Activated naive CD4-positive, alpha-beta T cell treated with anti-CD3 and anti-CD28 coated beads, Interleukin-2, amount 10 ng/mL, durations not matched to agents 7 days and 5 days (primary cell): ENCODE results near the gene ONECUT3.
"Not testable (repeated sequence)": the region's sequence is repeated elsewhere in the genome, so short reads cannot be mapped to it uniquely, and the experiment has no call there.

ENCODE experiments used
- CTCF ChIA-PET: fragments of 350-600 bp; sonication (Branson Sonifier 250); formaldehyde crosslinking; loops from one replicate; lab custom pipeline; 2021; ENCODE audit warnings: antibody characterized with exemption; lab: Charles Lee
- DNase-seq: peaks from one replicate; pipeline ENCODE4 v3.0.0-alpha.2; 2020
- H3K27ac Mint-ChIP-seq: one replicate; pipeline ENCODE4 v1.8.0; 2021; ENCODE audit warnings: mild to moderate bottlenecking, moderate library complexity, mixed read lengths
- H3K27me3 Mint-ChIP-seq: one replicate; pipeline ENCODE4 v1.8.0; 2021; ENCODE audit warnings: mild to moderate bottlenecking, mixed read lengths
- H3K36me3 Mint-ChIP-seq: one replicate; pipeline ENCODE4 v1.8.0; 2021; ENCODE audit warnings: mixed read lengths
- H3K4me1 Mint-ChIP-seq: one replicate; pipeline ENCODE4 v1.8.0; 2021; ENCODE audit warnings: mixed read lengths
- H3K4me3 Mint-ChIP-seq: one replicate; pipeline ENCODE4 v1.8.0; 2021; ENCODE audit warnings: mild to moderate bottlenecking, moderate library complexity, mixed read lengths
- H3K9me3 Mint-ChIP-seq: one replicate; pipeline ENCODE4 v1.8.0; 2021; ENCODE audit warnings: mixed read lengths

ONECUT3 gene

DNA sequence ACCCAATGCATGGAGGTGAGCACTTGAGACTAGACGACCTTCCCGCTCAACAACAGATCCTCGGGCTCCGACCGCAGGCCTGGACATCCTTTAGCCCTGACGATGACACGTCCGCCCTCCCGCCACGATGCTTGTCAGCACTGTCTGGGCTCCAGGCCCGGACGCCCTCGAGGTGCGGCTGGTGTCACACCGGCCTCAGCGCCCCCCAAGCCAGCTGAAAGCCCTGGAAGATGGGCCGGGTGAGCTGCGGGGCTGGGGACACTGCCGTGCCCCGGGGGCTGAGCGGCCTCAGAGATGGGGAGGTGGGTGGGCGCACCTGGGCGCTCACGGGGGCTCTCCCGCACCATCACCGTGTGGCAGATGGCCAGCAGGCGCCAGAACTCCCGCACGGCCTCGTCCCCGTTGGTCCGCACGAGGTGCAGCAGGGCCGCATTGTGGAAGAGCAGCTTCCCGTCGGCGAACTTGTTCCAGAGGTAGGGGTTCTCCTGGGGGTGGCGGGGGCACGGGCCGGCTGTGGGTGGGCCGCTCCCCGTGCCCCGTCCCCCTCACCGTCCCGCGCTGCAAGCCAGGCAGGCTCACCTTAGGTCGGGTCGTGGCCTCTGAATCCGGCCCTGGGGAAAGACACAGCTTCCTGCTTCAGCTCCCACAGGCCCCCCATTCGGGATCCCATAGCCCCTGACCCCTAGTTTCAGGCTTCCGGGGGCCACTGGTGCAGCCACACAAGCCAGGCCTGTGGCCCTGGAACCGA, 43.3 kb downstream of the ONECUT3 start:
- Mint-ChIP-seq H3K4me1 (peaks cover 8% of the 10 kb centered on the region), H3K9me3 (no peaks in the 10 kb centered on the region), H3K36me3 (peaks cover 6% of the 10 kb centered on the region), H3K27me3 (peaks cover 43% of the 10 kb centered on the region), H3K4me3 (no peak overlapping the region), H3K27ac (no peak overlapping the region)
- CTCF ChIA-PET, result interaction anchor here (1.5 to 1.6 kb wide), 2 partner anchors 124 to 250 kb away, joined by 3 to 5 read pairs; no protein-coding TSS in a partner anchor
- DNase-seq, result no peak

DNA sequence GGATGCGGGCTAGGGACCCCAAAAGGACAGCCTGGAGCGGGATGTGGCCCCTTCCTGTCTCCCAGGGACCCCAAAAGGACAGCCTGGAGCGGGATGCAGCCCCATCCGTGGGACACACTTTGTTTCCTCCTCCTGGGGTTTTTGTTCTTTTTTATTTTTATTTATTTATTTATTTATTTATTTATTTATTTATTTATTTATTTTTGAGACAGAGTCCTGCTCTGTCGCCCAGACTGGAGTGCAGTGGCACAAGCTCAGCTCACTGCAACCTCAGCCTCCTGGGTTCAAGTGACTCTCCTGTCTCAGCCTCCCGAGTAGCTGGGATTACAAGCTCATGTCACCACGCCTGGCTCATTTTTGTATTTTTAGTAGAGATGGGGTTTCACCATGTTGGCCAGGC, 44.0 kb downstream of the ONECUT3 start:
- H3K27me3 Mint-ChIP-seq, result peaks cover 39% of the 10 kb centered on the region
- not testable (repeated sequence) for H3K36me3 Mint-ChIP-seq, H3K4me3 Mint-ChIP-seq, H3K4me1 Mint-ChIP-seq, H3K27ac Mint-ChIP-seq, H3K9me3 Mint-ChIP-seq, DNase-seq
- CTCF ChIA-PET, result interaction anchor here (1.5 kb wide), 1 partner anchor 250 kb away, joined by 3 read pairs; no protein-coding TSS in a partner anchor

DNA sequence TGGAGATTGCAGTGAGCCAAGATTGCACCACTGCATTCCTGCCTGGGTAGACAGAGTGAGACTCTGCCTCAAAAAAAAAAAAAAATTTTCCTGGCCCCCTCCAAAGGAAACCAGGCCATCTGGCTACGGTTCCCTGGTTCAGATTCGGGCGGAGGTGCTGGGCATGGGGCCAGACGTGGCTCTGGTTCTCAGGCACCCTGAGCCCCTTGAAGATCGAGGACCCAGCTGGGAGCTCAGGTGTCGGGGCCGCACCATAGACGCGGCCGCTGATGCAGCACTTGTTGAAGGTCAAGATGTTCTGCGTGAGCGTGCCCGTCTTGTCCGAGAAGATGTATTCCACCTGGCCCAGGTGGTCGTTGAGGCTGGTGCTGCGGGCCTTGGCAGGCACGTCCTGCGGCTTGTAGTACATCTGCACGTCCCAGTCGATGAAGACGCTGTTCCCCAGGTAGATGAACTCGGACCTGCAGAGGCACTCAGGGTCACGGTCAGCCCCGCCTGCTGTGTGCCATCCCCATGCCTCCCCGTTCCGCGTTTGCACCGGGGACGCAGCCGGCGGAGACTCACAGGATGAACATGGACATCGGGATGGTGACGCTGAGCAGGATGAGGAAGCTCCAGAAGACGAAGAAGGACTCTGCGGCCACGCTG, 46.5 kb downstream of the ONECUT3 start:
- CTCF ChIA-PET, result no interaction called here
- Mint-ChIP-seq H3K9me3 (no peaks in the 10 kb centered on the region), H3K27me3 (peaks cover 23% of the 10 kb centered on the region), H3K27ac (no peak overlapping the region), H3K4me3 (no peak overlapping the region), H3K4me1 (peaks cover 5% of the 10 kb centered on the region), H3K36me3 (peaks cover 14% of the 10 kb centered on the region)
- DNase-seq, result no peak

DNA sequence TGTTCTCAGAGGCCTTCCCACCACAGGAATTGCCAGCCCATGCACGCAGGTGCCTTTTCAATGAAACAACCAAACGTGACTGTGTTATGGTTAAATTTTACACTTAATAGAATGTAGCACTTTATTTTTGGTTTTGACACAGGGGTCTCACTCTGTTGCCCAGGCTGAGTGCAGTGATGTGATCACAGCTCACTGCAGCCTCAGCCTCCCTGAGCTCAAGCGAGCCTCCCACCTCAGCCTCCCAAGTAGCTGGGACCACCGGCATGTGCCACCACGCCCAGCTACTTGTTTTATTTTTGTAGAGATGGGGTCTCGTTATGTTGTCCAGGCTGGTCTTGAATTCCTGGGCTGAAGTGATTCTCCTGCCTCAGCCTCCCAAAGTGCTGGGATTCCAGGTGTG, 51.6 kb downstream of the ONECUT3 start:
- H3K9me3 Mint-ChIP-seq, result no peaks in the 10 kb centered on the region
- CTCF ChIA-PET, result no interaction called here

DNA sequence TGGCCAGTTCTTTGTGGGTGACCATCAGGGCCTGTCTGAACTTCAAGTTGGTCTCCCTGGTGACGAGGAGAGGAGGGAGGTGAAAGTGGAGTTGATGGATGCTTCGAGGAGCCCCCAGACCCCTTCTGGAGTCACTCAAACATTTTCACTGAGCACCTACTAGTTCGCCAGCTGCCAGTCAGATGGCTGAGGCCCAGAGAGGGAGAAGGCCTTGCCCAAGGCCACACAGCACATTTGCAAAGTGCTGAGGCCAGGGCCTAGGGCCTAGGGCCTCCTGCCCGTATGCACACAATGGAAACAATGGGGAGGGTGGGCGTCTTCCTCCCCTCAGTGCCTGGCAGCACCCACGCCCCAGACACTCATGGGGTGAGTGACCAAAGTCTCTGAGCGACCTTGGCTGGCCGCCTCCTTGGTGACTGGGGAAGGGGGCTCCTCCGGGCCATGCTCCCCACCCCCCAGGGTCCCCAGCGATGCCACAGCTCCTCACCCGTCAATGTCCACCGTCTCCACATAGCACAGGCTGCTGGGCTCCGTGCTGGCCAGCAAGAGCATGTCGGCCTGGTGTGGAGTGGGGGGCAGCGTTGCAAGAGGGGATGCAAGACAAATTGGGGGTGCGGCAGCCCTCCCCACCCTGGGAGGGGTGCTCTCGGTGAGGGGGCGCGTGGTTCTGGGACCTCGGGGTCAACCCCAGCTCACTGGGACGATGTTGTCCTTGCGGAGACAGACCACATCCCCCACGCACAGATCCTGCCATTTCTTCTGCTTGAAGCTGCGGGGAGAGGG, 52.3 kb downstream of the ONECUT3 start:
- DNase-seq, result no peak
- CTCF ChIA-PET, result no interaction called here
- Mint-ChIP-seq H3K9me3 (no peaks in the 10 kb centered on the region), H3K27me3 (no peaks in the 10 kb centered on the region), H3K36me3 (peaks cover 9% of the 10 kb centered on the region), H3K4me1 (peaks cover under 1% of the 10 kb centered on the region), H3K27ac (no peak overlapping the region), H3K4me3 (no peak overlapping the region)

More for the DNA sequence above, 51.6 kb downstream of the ONECUT3 start:
- Mint-ChIP-seq H3K4me3 (no peak overlapping the region), H3K36me3 (peaks cover 13% of the 10 kb centered on the region), H3K4me1 (no peaks in the 10 kb centered on the region), H3K27me3 (no peaks in the 10 kb centered on the region), H3K27ac (no peak overlapping the region)
- DNase-seq, result no peak

DNA sequence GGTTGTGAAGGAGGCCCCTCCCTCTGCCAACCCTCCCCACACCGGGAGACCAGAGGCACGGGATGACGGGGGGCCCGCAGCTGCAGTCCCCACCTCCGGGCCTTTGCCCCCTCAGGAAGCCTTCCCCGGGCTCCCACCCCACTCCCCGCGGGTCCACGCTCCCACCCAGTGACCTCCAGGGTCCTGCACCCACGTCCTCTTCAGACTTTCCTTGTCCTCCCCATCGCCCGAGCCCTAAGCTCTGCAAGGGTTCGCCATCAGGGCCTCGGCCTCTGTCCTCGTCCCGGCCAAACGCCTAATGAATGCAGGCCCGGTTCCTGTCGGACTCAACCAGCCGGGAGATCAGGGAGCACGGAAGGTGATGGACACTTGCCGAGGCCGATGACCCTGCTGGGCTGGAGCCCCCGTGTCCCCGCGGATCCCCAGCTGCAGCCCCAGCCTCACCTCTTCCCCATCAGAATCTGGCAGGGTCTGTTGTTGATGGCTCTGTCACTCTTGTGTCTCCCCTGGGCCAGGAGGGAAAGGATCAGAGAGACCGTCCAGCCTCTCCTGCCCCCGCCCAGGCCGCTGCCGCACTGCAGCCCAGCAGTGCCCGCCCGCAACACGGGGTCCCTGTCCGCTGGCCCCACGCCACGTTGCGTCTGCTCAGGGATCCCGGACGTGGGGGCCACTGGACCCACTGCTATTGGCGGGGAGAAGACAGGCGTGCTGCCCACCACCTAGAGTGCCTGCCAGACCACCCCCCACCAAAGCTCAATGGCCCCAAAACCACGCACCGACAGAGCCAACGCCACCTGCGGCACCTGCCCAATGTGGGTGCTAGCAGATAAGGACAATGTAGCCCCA, 53.1 kb downstream of the ONECUT3 start:
- no peaks in the 10 kb centered on the region for H3K9me3 Mint-ChIP-seq
- no peak overlapping the region for H3K27ac Mint-ChIP-seq
- H3K27me3 Mint-ChIP-seq, result peaks cover 2% of the 10 kb centered on the region
- CTCF ChIA-PET, result no interaction called here
- H3K4me3 Mint-ChIP-seq, result no peak overlapping the region
- no peak for DNase-seq
- H3K4me1 Mint-ChIP-seq, result peaks cover 7% of the 10 kb centered on the region
- peaks cover 9% of the 10 kb centered on the region for H3K36me3 Mint-ChIP-seq

DNA sequence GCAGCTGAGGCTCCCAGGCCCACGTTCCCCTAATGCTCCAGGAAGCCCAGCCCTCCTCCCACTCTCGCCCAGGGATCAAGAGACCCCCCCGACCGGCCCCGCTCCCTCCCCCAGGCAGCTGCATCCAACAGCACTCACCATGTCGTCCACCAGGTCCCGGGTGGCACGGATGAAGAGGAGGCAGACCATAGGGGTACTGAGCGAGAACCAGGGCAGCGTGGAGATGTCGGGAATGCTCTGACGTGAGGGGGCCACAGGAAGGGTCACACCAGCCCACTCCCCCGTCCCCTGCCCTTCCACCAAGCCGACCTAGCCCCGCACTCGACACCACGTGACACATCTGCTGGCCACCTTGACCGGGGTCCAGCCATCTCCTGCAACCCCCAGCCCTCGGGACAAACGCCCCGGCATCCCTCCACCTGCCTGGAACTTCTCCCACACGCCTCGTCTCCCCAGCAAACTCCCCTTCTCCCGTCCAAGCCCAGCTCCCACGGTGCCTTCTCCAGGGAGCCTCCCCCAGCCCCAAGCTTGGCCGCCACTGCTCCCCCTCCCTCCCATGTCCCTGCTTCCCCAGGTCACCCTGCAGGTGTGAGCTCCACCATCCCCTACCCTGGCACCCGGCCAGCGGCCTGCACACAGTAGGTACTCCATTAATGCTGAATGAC, 53.9 kb downstream of the ONECUT3 start:
- Mint-ChIP-seq H3K27ac (no peak overlapping the region), H3K9me3 (no peaks in the 10 kb centered on the region), H3K4me1 (peaks cover 12% of the 10 kb centered on the region), H3K27me3 (peaks cover 5% of the 10 kb centered on the region), H3K4me3 (no peak overlapping the region), H3K36me3 (peaks cover 9% of the 10 kb centered on the region)
- DNase-seq, result no peak
- CTCF ChIA-PET, result no interaction called here

DNA sequence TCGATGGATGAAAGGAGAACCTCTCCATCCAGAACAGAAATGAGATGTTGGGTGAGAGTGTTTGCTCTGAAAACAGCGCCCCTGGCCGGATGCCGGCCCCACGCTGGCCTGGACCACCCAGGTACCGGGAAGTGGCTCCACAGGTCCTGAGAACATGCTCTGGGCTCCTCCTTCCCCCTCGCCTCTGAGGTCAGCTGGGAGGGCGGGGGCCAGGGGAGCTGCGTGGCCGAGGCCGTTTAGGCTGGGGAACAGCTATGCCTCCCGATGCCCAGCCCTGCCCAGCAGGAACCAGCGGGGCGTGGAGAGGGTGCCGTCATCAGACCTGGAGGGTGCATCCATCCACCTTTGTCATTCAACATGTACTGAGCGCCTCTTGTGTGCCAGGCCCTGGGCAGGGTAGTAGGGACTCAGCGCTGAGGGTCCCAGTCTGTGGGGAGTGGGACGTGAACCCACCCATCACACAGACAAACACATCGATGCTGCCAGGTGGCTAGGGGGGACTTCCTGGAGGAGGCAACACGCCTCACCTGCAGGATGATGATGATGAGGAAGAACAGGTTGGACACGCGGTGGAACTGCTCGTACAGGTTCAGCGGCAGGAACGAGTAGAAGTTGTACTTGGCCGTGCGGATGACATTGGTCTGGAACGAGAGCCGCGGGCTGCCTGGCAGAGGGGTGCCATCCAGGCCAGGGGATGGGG, 54.5 kb downstream of the ONECUT3 start:
- Mint-ChIP-seq H3K27me3 (peaks cover 5% of the 10 kb centered on the region), H3K4me3 (no peak overlapping the region), H3K27ac (no peak overlapping the region), H3K36me3 (peaks cover 7% of the 10 kb centered on the region), H3K4me1 (peaks cover 17% of the 10 kb centered on the region), H3K9me3 (no peaks in the 10 kb centered on the region)
- no peak for DNase-seq
- CTCF ChIA-PET, result no interaction called here

DNA sequence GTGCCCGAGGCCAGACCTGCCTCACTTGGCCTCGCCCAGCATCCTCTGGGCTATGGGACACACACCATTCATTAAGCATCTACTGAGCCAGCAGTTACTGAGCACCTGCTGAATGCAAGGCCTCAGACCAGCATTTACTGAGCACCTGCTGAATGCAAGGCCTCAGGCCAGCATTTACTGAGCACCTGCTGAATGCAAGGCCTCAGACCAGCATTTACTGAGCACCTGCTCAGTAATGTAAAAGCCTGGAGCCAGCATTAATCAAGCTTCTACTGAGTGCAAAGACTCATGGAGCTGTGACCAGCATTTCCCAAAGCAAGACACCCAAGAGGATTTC, 55.1 kb downstream of the ONECUT3 start:
- Mint-ChIP-seq H3K36me3 (peaks cover 3% of the 10 kb centered on the region), H3K27me3 (peaks cover 5% of the 10 kb centered on the region), H3K4me3 (no peak overlapping the region), H3K9me3 (no peaks in the 10 kb centered on the region), H3K27ac (no peak overlapping the region), H3K4me1 (peaks cover 21% of the 10 kb centered on the region)
- no peak for DNase-seq
- CTCF ChIA-PET, result no interaction called here

DNA sequence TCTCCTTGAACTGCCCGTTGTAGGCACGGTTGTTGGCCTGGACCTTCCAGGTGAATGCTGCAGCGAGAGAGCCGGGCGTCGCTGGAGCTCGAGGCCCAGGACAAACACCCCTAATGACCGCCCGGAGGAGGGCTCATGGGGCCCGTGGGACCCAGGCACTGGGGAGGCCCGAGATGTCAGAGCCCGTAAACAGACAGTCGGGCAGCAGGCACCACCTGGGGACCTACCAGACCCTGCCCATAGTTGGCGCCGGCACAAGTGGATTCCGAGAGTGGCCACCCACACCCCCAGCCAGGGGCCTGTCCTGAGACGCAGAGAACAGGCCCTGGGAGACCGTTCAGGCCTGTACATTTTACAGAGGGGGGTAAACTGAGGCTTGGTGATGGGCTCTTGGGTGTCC, 56.4 kb downstream of the ONECUT3 start:
- DNase-seq, result no peak
- peaks cover 27% of the 10 kb centered on the region for H3K4me1 Mint-ChIP-seq
- H3K9me3 Mint-ChIP-seq, result no peaks in the 10 kb centered on the region
- H3K36me3 Mint-ChIP-seq, result no peaks in the 10 kb centered on the region
- peaks cover 5% of the 10 kb centered on the region for H3K27me3 Mint-ChIP-seq
- CTCF ChIA-PET, result interaction anchor here (1.3 kb wide), 1 partner anchor 17 kb away, joined by 4 read pairs; no protein-coding TSS in a partner anchor
- no peak overlapping the region for H3K4me3 Mint-ChIP-seq
- no peak overlapping the region for H3K27ac Mint-ChIP-seq

DNA sequence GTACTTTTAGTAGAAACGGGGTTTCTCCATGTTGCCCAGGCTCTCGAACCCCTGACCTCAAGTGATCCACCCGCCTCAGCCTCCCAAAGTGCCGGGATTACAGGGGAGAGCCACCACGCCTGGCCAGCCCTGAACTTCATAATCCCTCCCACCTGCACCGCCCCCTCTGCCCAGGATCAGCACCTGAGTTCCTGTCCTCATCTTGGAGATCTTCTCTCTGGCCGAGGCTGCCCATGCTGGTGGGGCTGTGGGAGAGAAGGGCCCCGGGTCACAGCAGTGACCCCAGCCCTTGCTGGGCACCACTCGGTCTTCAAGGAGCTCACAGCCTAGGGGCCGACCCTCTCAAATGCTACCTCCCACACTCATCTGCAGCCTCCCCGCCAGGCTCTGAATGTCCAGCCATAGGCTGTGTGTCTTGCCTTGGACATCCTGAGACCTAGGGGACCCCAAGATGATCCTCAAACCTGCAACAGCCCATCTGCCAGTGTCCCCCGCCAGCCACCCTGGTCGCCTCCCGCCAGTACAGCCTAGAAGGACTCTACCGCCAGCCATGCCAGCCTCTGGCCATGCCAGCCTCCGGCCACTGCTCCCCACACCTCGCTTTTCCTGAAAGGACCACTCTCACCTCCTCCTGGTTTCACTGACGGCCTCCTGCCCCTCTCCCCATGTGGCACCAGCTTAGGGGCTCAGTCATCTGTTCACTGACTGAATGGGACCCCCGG, 57.3 kb downstream of the ONECUT3 start:
- CTCF ChIA-PET, result interaction anchor here (1.3 kb wide), 1 partner anchor 16 kb away, joined by 4 read pairs; no protein-coding TSS in a partner anchor
- peaks cover 5% of the 10 kb centered on the region for H3K27me3 Mint-ChIP-seq
- no peak for DNase-seq
- H3K4me3 Mint-ChIP-seq, result peak overlapping the region; percentile 62
- peaks cover 27% of the 10 kb centered on the region for H3K4me1 Mint-ChIP-seq
- no peaks in the 10 kb centered on the region for H3K9me3 Mint-ChIP-seq
- H3K27ac Mint-ChIP-seq, result peak overlapping the region; percentile 69
- H3K36me3 Mint-ChIP-seq, result peaks cover 4% of the 10 kb centered on the region

DNA sequence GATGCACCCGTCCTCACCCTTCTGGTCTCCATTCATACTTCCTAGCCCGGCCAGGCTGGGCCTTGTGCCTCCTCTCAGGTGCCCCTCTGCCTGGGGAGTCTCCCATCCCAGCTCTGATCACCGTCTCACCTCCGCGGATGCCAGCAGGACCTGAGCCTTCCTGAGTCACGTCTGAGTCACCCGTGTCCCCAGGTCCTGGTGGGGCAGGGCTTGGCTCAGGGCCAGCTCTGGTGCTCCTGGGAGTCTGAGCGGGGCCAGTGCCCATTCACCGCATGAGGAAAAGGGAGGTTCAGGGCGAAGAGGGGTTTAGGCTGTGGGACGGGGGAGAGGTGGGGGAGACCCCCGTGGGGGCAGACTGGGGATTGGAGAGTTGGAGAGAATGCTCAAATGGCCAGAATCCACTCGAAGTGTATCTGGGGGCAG, 58.2 kb downstream of the ONECUT3 start:
- DNase-seq, result peak; percentile 50
- no peaks in the 10 kb centered on the region for H3K9me3 Mint-ChIP-seq
- CTCF ChIA-PET, result interaction anchor here (0.7 to 1.1 kb wide), 2 partner anchors 30 kb away, joined by 3 to 4 read pairs; no protein-coding TSS in a partner anchor
- peak overlapping the region; percentile 91 for H3K4me3 Mint-ChIP-seq
- peaks cover 5% of the 10 kb centered on the region for H3K27me3 Mint-ChIP-seq
- H3K4me1 Mint-ChIP-seq, result peaks cover 27% of the 10 kb centered on the region
- H3K27ac Mint-ChIP-seq, result peak overlapping the region; percentile 80
- peaks cover 6% of the 10 kb centered on the region for H3K36me3 Mint-ChIP-seq
